ENCODE results near the gene B3GNT3. TPM values are rescaled to one million over a fixed set of nuclear protein-coding genes. Genes with fewer than 3 reads are reported as not detected.

The B3GNT3 gene
- total and polyA plus RNA-seq, 2 of the 8 experiments (the other 6 are each of a cell fraction or from before 2014, with no cell fraction given): 1.5 TPM

- no peak within 1 kb of the TSS for H3K56ac ChIP-seq (replicated peaks; ENCODE audit: insufficient read length, low read depth, low read length)
- no peak within 1 kb of the TSS for H2AFZ ChIP-seq (ENCODE audit: low read length)
- 0 out of 2 replicates have a peak within 1 kb of the TSS, but pooled peaks have one; percentile 44 for H2BK5ac ChIP-seq (ENCODE audit: low read depth, low read length)
- H3K9ac ChIP-seq (replicated peaks in 1 of 4; ENCODE audit: extremely low read depth in 1 of 4, low read depth in 3 of 4, low read length in 3 of 4): no peak within 1 kb of the TSS; a peak in 1 of 7 replicates
- peak within 1 kb of the TSS; percentile 77 for H4K8ac ChIP-seq (ENCODE audit: extremely low read depth, insufficient read depth, low read length)
- H2BK20ac ChIP-seq (ENCODE audit: low read length): peak within 1 kb of the TSS; percentile 61; the same call in 1 of the 2 replicates
- peak within 1 kb of the TSS; percentile 26 for H4K91ac ChIP-seq (replicated peaks; ENCODE audit: insufficient read length, low read length)
- H3K36me3 ChIP-seq (ENCODE audit: control insufficient read depth in 2 of 4, insufficient read depth in 4 of 4, low read length in 3 of 4): no peaks in the 10 kb centered on the region
- H3K14ac ChIP-seq (ENCODE audit: insufficient read length): no peak within 1 kb of the TSS
- H3K23ac ChIP-seq (ENCODE audit: insufficient read length): no peak within 1 kb of the TSS
- peak within 1 kb of the TSS; percentile 39; the same call in 1 of the 2 replicates for H2BK12ac ChIP-seq (ENCODE audit: low read depth, low read length)
- H3K23me2 ChIP-seq (ENCODE audit: low read depth, low read length): peaks cover 3% of the 10 kb centered on the region; the same call in 1 of the 2 replicates
- H3K27ac ChIP-seq (ENCODE audit: low read depth, low read length): no peak within 1 kb of the TSS
- H3K4me2 ChIP-seq (ENCODE audit: insufficient read depth in 1 of 2, low read depth in 2 of 2, low read length in 2 of 2): peak within 1 kb of the TSS; percentile 42 to 65; a peak in 3 of 4 replicates
- peak; percentile 75 to 90 for DNase-seq (ENCODE audit: low read depth in 1 of 2, low spot score in 2 of 2)
- CTCF ChIA-PET (ENCODE audit: partially characterized antibody): interaction anchor here (1.1 to 2.2 kb wide), 5 partner anchors 12 to 73 kb away, joined by 3 to 6 read pairs (median 4); partner anchors contain the start of genes RPL18A and SLC5A5
- H4K5ac ChIP-seq (ENCODE audit: insufficient read length, low read depth, low read length): peak within 1 kb of the TSS; percentile 36
- FAIRE-seq: no peak
- peak within 1 kb of the TSS; percentile 62 for H3K18ac ChIP-seq (ENCODE audit: extremely low read depth, low read length)
- H3K4me1 ChIP-seq (replicated peaks in 1 of 4; ENCODE audit: control insufficient read depth in 3 of 4, insufficient read depth in 4 of 4, low read length in 3 of 4): peaks cover 0 to 8% (median under 1%) of the 10 kb centered on the region in 4 experiments; a peak in 4 of 7 replicates
- H2BK15ac ChIP-seq (ENCODE audit: low read length): no peak within 1 kb of the TSS
- WGBS, 2 experiments (ENCODE audit: extremely low coverage in 1 of 2, insufficient coverage in 1 of 2, insufficient read length in 1 of 2, insufficient replicate concordance in 2 of 2, low coverage in 1 of 2, low lambda C conversion rate in 2 of 2, missing lambda C conversion rate in 1 of 2): 26% methylated on average over 32 of the region's 40 CpGs; no CpG with 5 or more reads in 1 of the 2 experiments
- POLR2A ChIA-PET (ENCODE audit: partially characterized antibody): interaction anchor here (1.3 to 12.1 kb wide), 2 partner anchors 15 to 418 kb away, joined by 3 to 141 read pairs; partner anchors contain the start of gene RPL18A
- H3K4me3 ChIP-seq (ENCODE audit: extremely low read depth in 1 of 4, insufficient read depth in 2 of 4, low read depth in 3 of 4, low read length in 4 of 4): peak within 1 kb of the TSS in 2 of 4 experiments; percentile 23 to 52; a peak in 4 of 8 replicates
- H4K20me1 ChIP-seq (replicated peaks in 1 of 2; ENCODE audit: control insufficient read depth in 1 of 2, insufficient read depth in 2 of 2, low read length in 2 of 2): no peaks in the 10 kb centered on the region
- no peaks in the 10 kb centered on the region for H3K79me2 ChIP-seq (ENCODE audit: control insufficient read depth in 1 of 2, insufficient read depth in 2 of 2, low read length in 2 of 2)
- H3K27me3 ChIP-seq (replicated peaks in 1 of 4; ENCODE audit: control insufficient read depth in 3 of 4, extremely low read depth in 1 of 4, insufficient read depth in 3 of 4, low read length in 3 of 4): peaks cover 0 to 7% (median 3%) of the 10 kb centered on the region in 4 experiments; a peak in 5 of 7 replicates
- H2BK120ac ChIP-seq (replicated peaks; ENCODE audit: low read depth, low read length): no peak within 1 kb of the TSS
- H3K79me1 ChIP-seq (ENCODE audit: low read depth, low read length): no peaks in the 10 kb centered on the region
- H3K4ac ChIP-seq (replicated peaks; ENCODE audit: insufficient read length, low read depth, low read length): peak within 1 kb of the TSS; percentile 77
- no peak within 1 kb of the TSS for H2AK5ac ChIP-seq (ENCODE audit: low read depth, low read length)
- H3K9me3 ChIP-seq (ENCODE audit: insufficient read depth in 2 of 2, low read depth in 1 of 2, low read length in 1 of 2): no peaks in the 10 kb centered on the region
- TF ChIP-seq YY1 (IDR thresholded peaks at IDR 0.05; ENCODE audit: low read depth, low read length) (no peak), CTBP2 (IDR thresholded peaks at IDR 0.05; ENCODE audit: borderline replicate concordance, insufficient read depth, insufficient read length, low read length) (no peak), TBP (IDR thresholded peaks at IDR 0.05; ENCODE audit: low read depth, low read length) (peak; percentile 61; the same call in 1 of the 2 replicates), EGR1 (IDR thresholded peaks at IDR 0.05; ENCODE audit: borderline replicate concordance, low read depth, low read length) (no peak), POLR2A (IDR thresholded peaks at IDR 0.05; ENCODE audit: control extremely low read depth in 1 of 2, low read depth in 2 of 2, low read length in 2 of 2) (no peak), ASH2L (IDR thresholded peaks at IDR 0.05; ENCODE audit: low read length) (no peak), SP4 (IDR thresholded peaks at IDR 0.05; ENCODE audit: low read length) (no peak), SIN3A (conservative IDR thresholded peaks at IDR 0.05 in 1 of 2, IDR thresholded peaks at IDR 0.05 in 1 of 2; ENCODE audit: low read depth in 1 of 2, low read length in 2 of 2) (no peak), POU5F1 (IDR thresholded peaks at IDR 0.05; ENCODE audit: low read depth, low read length) (no peak), KDM1A (IDR thresholded peaks at IDR 0.05; ENCODE audit: borderline replicate concordance, low read length) (no peak), POLR2AphosphoS5 (IDR thresholded peaks at IDR 0.05; ENCODE audit: low read depth, low read length) (peak; percentile 54; the same call in 1 of the 2 replicates), CBX8 (IDR thresholded peaks at IDR 0.05; ENCODE audit: borderline replicate concordance, low read depth, low read length) (no peak)
Observed at GRCh38 chr19:17847538-17848366, 52.8 kb downstream of the B3GNT3 start, which contains the start of gene JAK3. Gene JAK3, minus strand, starts transcription at chr19:17847982. Its CDS starts 3,565 bp downstream, at chr19:17844417.
